Natural killer cell (primary cell): ENCODE data around the gene C13orf46. TPM values are rescaled to one million over a fixed set of nuclear protein-coding genes. Genes with fewer than 3 reads are reported as not detected.

ENCODE experiments used
- ATAC-seq, 3 donors: fragments of 150-1000 bp in 2 of 3; fragments of 200-7000 bp in 1 of 3; cut with Tn5 transposase; 1 replicate in 1 of 3; 2 replicates in 2 of 3; pipeline ENCODE4 v1.10.0; 2021; ENCODE audit warnings: mild to moderate bottlenecking in 2 of 3, moderate library complexity in 2 of 3
- DNase-seq, 2 donors: peaks; one replicate each; pipeline versions ENCODE4 v3.0.0 to v3.0.0-alpha.2; 2013 to 2021; ENCODE audit warnings: mixed read lengths in 1 of 2
- H3K27ac ChIP-seq: one replicate; pipeline ENCODE4 v1.5.1; 2013; ENCODE audit warnings: mild to moderate bottlenecking, low read length
- H3K27me3 ChIP-seq: one replicate; pipeline ENCODE4 v1.6.1; 2013; ENCODE audit warnings: low read length; ENCODE audit not compliant: control insufficient read depth, insufficient read depth
- H3K36me3 ChIP-seq: one replicate; pipeline ENCODE4 v1.6.1; 2013; ENCODE audit warnings: low read length; ENCODE audit not compliant: control insufficient read depth, insufficient read depth
- H3K4me1 ChIP-seq: one replicate; pipeline ENCODE4 v1.6.1; 2013; ENCODE audit warnings: low read length; ENCODE audit not compliant: control insufficient read depth, insufficient read depth
- H3K4me3 ChIP-seq: one replicate; pipeline ENCODE4 v1.5.1; 2013; ENCODE audit warnings: low read length
- H3K9me3 ChIP-seq: one replicate; pipeline ENCODE4 v1.6.1; 2013; ENCODE audit warnings: low read length; ENCODE audit not compliant: control insufficient read depth, insufficient read depth
- H3K27ac Mint-ChIP-seq, 2 donors: one replicate each; pipeline ENCODE4 v1.8.0; 2022; ENCODE audit warnings: mild to moderate bottlenecking in 2 of 2, mixed read lengths in 2 of 2, moderate library complexity in 1 of 2
- H3K27me3 Mint-ChIP-seq, 2 donors: one replicate each; pipeline ENCODE4 v1.8.0; 2022; ENCODE audit warnings: low read depth in 2 of 2, mixed read lengths in 2 of 2
- H3K36me3 Mint-ChIP-seq: one replicate; pipeline ENCODE4 v1.8.0; 2022; ENCODE audit warnings: mixed read lengths
- H3K4me1 Mint-ChIP-seq, 2 donors: one replicate each; pipeline ENCODE4 v1.8.0; 2022; ENCODE audit warnings: mixed read lengths in 2 of 2
- H3K4me3 Mint-ChIP-seq: one replicate; pipeline ENCODE4 v1.8.0; 2022; ENCODE audit warnings: mild to moderate bottlenecking, moderate library complexity, mixed read lengths
- H3K9me3 Mint-ChIP-seq, 2 donors: one replicate each; pipeline ENCODE4 v1.8.0; 2022; ENCODE audit warnings: mixed read lengths in 2 of 2
- WGBS: methylation state at CpG from one replicate; pipeline ENCODE4 v1.1.7; 2013; ENCODE audit warnings: missing lambda C conversion rate; ENCODE audit not compliant: insufficient coverage; 5-methylcytosine and 5-hydroxymethylcytosine counted together
- intact Hi-C: fragments of 100-400 bp; cut with micrococcal nuclease; formaldehyde crosslinking; loops from one replicate; pipeline ENCODE4 v1.14.2; 2022
- total RNA-seq, 4 donors: library from RNA; stranded (reverse); fragments of 120-200 nt in 1 of 4; gene quantifications; one replicate each; pipeline versions ENCODE4 v1.2.3 to v1.2.4, GENCODE V29; 2013 to 2022
- TF ChIP-seq, protein P1 (sequence below): fragments of 200-600 bp; IDR thresholded peaks from one replicate; pipeline ENCODE4 v1.8.0; 2022; ENCODE audit warnings: antibody characterized with exemption

C13orf46 gene
- total RNA-seq, 3 donors from 2014 or later (not counting 1 experiment from before 2014, with no cell fraction given): 21.1 to 23.9 (median 23.5) TPM

DNA sequence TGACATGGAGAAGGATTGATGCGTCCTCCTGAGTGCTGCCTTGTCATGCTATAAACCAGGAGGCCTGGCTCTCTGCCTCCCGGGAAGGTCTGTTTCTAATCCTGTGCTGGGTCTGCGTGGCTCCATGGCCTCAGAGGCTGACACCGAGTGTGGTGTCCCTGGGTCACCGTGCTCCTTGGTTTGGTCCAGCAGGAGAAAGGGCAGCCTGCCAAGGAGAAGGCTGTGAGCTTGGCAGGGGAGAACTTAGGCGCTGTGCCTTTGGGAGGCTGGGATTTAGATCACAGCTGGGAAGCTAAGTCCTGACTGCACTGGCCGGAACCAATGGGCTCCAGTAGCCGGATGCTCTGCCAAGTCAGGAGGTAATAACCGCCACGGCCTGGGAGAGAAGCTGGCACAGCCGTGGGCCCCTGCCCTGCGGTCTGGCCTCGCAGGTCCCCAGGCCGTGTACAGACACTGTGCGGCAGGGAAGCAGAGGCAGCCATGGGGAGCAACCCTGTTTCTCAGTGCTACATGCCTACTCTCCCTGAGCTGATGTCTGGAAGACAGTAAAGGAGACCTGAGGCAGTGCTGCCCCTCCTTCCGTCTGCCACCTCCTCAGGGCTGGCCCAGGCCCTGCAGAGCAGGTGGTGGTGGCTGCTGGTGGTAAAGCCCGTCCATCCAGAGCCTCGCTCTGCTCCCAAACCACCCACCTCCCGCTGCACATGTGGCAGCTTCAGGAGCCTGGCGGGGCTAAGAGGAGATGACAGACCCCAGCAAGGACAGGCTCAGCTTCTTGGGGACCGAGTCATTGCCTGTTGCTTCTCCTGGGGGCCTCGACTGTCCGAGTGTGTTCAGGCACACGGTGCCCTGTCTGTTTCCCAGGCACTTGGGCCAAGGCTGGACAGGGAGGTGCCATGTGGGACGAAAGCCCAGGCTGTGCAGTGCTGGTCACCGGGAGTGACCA, 44.9 kb downstream of the C13orf46 start:
- peaks cover 2% of the 10 kb centered on the region for H3K27me3 ChIP-seq
- ATAC-seq (no peak), DNase-seq (peak in 1 of 2 donors; percentile 13)
- peaks cover 0 to 22% of the 10 kb centered on the region in 2 donors for H3K4me1 Mint-ChIP-seq
- no peaks in the 10 kb centered on the region for H3K9me3 Mint-ChIP-seq
- H3K4me3 Mint-ChIP-seq: no peak overlapping the region
- intact Hi-C loops: no loop called here
- no peak overlapping the region for H3K4me3 ChIP-seq
- H3K27ac Mint-ChIP-seq: no peak overlapping the region
- no peaks in the 10 kb centered on the region for H3K9me3 ChIP-seq
- H3K36me3 ChIP-seq: no peaks in the 10 kb centered on the region
- WGBS: 95% methylated on average over 26 of the region's 26 CpGs
- TF ChIP-seq, protein P1, sequence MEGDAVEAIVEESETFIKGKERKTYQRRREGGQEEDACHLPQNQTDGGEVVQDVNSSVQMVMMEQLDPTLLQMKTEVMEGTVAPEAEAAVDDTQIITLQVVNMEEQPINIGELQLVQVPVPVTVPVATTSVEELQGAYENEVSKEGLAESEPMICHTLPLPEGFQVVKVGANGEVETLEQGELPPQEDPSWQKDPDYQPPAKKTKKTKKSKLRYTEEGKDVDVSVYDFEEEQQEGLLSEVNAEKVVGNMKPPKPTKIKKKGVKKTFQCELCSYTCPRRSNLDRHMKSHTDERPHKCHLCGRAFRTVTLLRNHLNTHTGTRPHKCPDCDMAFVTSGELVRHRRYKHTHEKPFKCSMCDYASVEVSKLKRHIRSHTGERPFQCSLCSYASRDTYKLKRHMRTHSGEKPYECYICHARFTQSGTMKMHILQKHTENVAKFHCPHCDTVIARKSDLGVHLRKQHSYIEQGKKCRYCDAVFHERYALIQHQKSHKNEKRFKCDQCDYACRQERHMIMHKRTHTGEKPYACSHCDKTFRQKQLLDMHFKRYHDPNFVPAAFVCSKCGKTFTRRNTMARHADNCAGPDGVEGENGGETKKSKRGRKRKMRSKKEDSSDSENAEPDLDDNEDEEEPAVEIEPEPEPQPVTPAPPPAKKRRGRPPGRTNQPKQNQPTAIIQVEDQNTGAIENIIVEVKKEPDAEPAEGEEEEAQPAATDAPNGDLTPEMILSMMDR: no peak
- H3K36me3 Mint-ChIP-seq: no peaks in the 10 kb centered on the region
- H3K4me1 ChIP-seq: peaks cover 12% of the 10 kb centered on the region
- no peak overlapping the region for H3K27ac ChIP-seq
- H3K27me3 Mint-ChIP-seq: peaks cover 7% of the 10 kb centered on the region in 2 donors

DNA sequence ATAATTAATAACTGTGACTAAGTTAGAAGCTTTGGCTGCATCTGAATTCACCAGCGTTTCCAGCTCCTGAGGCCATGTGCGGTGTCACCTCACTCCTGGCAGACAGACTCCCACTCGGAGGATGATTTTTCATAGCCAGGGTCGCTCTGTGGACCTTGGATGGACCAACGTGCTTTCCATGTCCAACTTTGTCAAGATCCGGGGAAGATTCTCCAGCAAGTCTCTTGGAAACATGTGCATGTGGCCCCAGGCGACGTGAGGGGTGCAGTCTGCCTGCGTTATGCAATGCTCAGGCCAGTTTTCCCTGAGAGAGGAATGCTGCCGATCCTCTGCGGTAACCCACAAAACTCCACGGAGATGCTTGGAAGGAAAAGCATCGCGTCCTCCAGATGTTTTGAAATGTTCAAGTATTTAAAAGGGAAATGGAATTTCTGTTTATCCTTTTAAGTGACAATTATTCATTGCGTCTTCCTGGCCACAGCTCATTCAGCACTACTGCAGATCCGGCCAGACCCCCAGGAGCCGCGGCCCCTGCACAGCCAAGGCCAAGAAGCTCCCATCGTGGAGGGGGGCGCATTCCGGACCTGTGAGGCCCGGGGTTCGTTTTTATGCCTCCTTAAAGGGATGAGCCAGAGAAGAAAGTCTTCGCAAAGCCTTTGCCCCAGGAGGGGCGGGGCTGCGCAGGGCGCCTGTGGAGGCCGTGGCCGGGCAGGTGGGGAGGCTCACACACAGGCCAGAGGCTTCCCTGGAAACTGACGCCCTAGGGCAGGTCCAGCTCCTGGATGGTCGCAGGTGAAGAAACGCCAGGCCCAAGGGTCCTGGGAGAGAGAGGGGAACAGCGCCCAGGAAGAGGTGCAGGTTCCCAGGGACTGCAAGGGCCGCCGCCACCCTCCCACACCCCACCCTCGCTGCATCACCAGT, 46.0 kb downstream of the C13orf46 start:
- H3K27ac Mint-ChIP-seq: no peak overlapping the region
- no peak for ATAC-seq
- Histone ChIP-seq H3K9me3 (no peaks in the 10 kb centered on the region), H3K27me3 (peaks cover 2% of the 10 kb centered on the region), H3K4me3 (no peak overlapping the region), H3K27ac (no peak overlapping the region), H3K36me3 (no peaks in the 10 kb centered on the region), H3K4me1 (peaks cover 12% of the 10 kb centered on the region)
- intact Hi-C loops: no loop called here
- H3K36me3 Mint-ChIP-seq: no peaks in the 10 kb centered on the region
- DNase-seq: peak in 1 of 2 donors; percentile 9
- H3K4me1 Mint-ChIP-seq: peaks cover 0 to 22% of the 10 kb centered on the region in 2 donors
- no peak overlapping the region for H3K4me3 Mint-ChIP-seq
- no peaks in the 10 kb centered on the region for H3K9me3 Mint-ChIP-seq
- WGBS: 63% methylated on average over 36 of the region's 36 CpGs
- peaks cover 7 to 12% of the 10 kb centered on the region in 2 donors for H3K27me3 Mint-ChIP-seq
- TF ChIP-seq, protein P1: no peak

DNA sequence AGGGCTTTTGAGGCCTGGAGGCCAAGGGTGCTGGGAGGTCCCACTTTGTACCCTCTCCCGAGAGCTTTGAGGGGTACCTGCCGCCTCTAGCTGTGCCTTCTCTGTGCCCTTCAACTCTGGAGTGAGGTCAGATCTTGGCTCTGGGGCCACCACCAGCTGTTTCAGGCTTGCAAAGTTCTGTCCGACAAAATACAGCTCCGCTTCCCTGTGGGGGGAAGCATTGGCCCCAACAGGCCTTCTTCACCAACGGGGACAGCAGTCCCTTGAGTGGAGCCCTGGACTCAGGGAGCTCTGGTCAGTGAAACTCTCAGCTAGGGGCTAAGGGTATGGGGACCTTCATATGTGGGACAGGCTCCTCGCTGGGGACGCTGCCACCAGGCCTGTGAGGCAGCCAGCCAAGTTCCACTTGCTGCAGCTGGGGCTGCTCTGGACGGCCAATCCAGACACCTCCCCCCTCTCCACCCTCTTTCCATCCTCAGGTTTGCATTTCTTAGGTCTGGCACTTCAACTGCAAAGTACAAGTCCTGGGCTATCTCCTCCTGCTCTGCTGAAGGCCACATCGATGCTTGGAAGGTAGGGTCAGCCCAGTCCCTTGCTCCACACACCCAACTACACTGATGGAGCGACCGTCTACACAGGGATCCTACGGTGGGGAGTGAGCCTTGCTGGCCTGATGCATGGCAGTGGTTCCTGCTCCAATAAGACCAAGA, 46.8 kb downstream of the C13orf46 start:
- no peak overlapping the region for H3K27ac Mint-ChIP-seq

More for the DNA sequence above, 46.8 kb downstream of the C13orf46 start:
- DNase-seq (peak in 1 of 2 donors; percentile 7), ATAC-seq (no peak)
- H3K27me3 ChIP-seq: peaks cover 2% of the 10 kb centered on the region
- H3K4me3 ChIP-seq: no peak overlapping the region
- H3K27me3 Mint-ChIP-seq: peaks cover 12% of the 10 kb centered on the region in 2 donors
- H3K27ac ChIP-seq: no peak overlapping the region
- no peaks in the 10 kb centered on the region for H3K9me3 ChIP-seq
- H3K4me1 ChIP-seq: peaks cover 12% of the 10 kb centered on the region
- peaks cover under 1% of the 10 kb centered on the region for H3K36me3 Mint-ChIP-seq
- no peaks in the 10 kb centered on the region for H3K9me3 Mint-ChIP-seq
- no peak overlapping the region for H3K4me3 Mint-ChIP-seq
- intact Hi-C loops: no loop called here
- TF ChIP-seq, protein P1: no peak
- WGBS: 92% methylated on average over 12 of the region's 12 CpGs
- H3K36me3 ChIP-seq: no peaks in the 10 kb centered on the region
- H3K4me1 Mint-ChIP-seq: peaks cover 0 to 18% of the 10 kb centered on the region in 2 donors
